PC-9 (cell line): Measurements from ENCODE around the gene TMEM156. TPM values are rescaled to one million over a fixed set of nuclear protein-coding genes. Genes with fewer than 3 reads are reported as not detected.
"Not testable (repeated sequence)": the region's sequence is repeated elsewhere in the genome, so short reads cannot be mapped to it uniquely, and the experiment has no call there.

Experiments
- BruUV-seq: library from RNA; stranded (reverse); fragments of 400-500 nt; replicated peaks from 2 replicates; lab custom pipeline; 2021; lab: Mats Ljungman, UMichigan
- CTCF ChIA-PET: fragments of 300-600 bp; sonication (Branson Sonifier 250); formaldehyde crosslinking; loops from one replicate; lab custom pipeline; 2022; ENCODE audit warnings: antibody characterized with exemption; lab: Charles Lee
- POLR2A ChIA-PET: fragments of 300-600 bp; sonication (Branson Sonifier 250); formaldehyde crosslinking; loops from one replicate; lab custom pipeline; 2022; ENCODE audit warnings: antibody characterized with exemption; ENCODE audit not compliant: unreplicated experiment; lab: Charles Lee
- DNase-seq, 2 experiments: peaks; one replicate each; pipeline versions ENCODE4 v3.0.0 to v3.0.0-alpha.2; 2015 to 2022; ENCODE audit warnings: mixed read lengths in 1 of 2
- H2AFZ ChIP-seq: fragments of 200-600 bp; sonication (generic); 2 replicates; pipeline ENCODE4 v1.8.1; 2017; ENCODE audit warnings: antibody characterized with exemption
- H3F3A ChIP-seq: fragments of 200-600 bp; sonication (generic); 2 replicates; pipeline ENCODE4 v1.8.1; 2017; ENCODE audit warnings: antibody characterized with exemption, mild to moderate bottlenecking, low read depth; ENCODE audit not compliant: insufficient read depth
- H3K27ac ChIP-seq: fragments of 200-600 bp; sonication (generic); 2 replicates; pipeline ENCODE4 v1.6.1; 2016; ENCODE audit warnings: mixed run types
- H3K27me3 ChIP-seq: fragments of 200-600 bp; sonication (generic); 2 replicates; pipeline ENCODE4 v1.6.1; 2016; ENCODE audit warnings: low read depth, mixed run types; ENCODE audit not compliant: insufficient read depth
- H3K36me3 ChIP-seq: fragments of 200-600 bp; sonication (generic); 2 replicates; pipeline ENCODE4 v1.6.1; 2016; ENCODE audit warnings: low read depth, mixed run types
- H3K4me1 ChIP-seq: fragments of 200-600 bp; sonication (generic); replicated peaks from 2 replicates; pipeline ENCODE4 v1.6.1; 2016; ENCODE audit warnings: mixed run types; ENCODE audit not compliant: insufficient read depth
- H3K4me2 ChIP-seq: fragments of 200-600 bp; sonication (generic); 2 replicates; pipeline ENCODE4 v1.6.1; 2017; ENCODE audit warnings: mixed run types
- H3K4me3 ChIP-seq: fragments of 200-600 bp; sonication (generic); 2 replicates; pipeline ENCODE4 v1.6.1; 2016; ENCODE audit warnings: mixed run types
- H3K79me2 ChIP-seq: fragments of 200-600 bp; sonication (generic); 2 replicates; pipeline ENCODE4 v1.6.1; 2017; ENCODE audit warnings: low read depth, mixed run types
- H3K9me2 ChIP-seq: fragments of 200-600 bp; sonication (generic); 2 replicates; pipeline ENCODE4 v1.8.1; 2017; ENCODE audit warnings: mild to moderate bottlenecking; ENCODE audit not compliant: insufficient read depth
- H3K9me3 ChIP-seq: fragments of 200-600 bp; sonication (generic); 2 replicates; pipeline ENCODE4 v1.8.1; 2016; ENCODE audit warnings: low read depth; ENCODE audit not compliant: insufficient read depth
- H4K20me1 ChIP-seq: fragments of 200-600 bp; sonication (generic); 2 replicates; pipeline ENCODE4 v1.8.1; 2017; ENCODE audit not compliant: insufficient read depth
- EZH2 ChIP-seq: fragments of 200-600 bp; sonication (generic); IDR thresholded peaks from 2 replicates; pipeline ENCODE4 v1.8.0; 2017; ENCODE audit warnings: antibody characterized with exemption, low read depth
- intact Hi-C: fragments of 100-400 bp; cut with micrococcal nuclease; formaldehyde crosslinking; loops from one replicate; pipeline ENCODE4 v1.10.0; 2022; ENCODE audit not compliant: unreplicated experiment
- total RNA-seq: library from RNA; stranded (reverse); gene quantifications from 2 replicates; pipeline ENCODE4 v1.2.3, GENCODE V29; 2021
- TF ChIP-seq, protein P1 (sequence below): fragments of 200-600 bp; sonication (generic); conservative IDR thresholded peaks from 2 replicates; pipeline ENCODE4 v1.6.1; 2017; ENCODE audit warnings: mixed run types, antibody characterized with exemption, mild to moderate bottlenecking, moderate library complexity

Gene TMEM156
- total RNA-seq, 1 experiment from 2014 or later: 29.3 TPM

DNA sequence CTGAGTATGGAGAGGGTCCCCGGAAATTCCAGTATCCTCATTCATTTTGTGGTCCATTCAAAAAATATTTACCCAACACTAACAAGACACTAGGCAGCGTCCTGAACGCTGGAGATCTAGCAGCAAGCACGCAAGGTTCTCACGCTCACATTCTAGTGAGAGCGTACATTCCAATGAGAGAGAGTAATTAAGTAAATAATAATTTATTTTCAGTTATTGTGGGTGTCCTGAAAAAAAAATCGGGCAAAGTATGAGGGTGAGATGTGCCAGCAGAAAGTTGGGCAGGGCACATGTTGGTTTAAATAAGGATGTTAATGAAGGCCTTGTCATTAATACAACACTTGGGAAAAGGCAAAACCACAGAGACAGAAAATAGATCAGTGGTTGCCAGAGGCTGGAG, 4.0 kb upstream of the TMEM156 start:
- Histone ChIP-seq H4K20me1 (no peaks in the 10 kb centered on the region), H3K27ac (peak overlapping the region; percentile 98), H2AFZ (no peak overlapping the region), H3K79me2 (peaks cover 10% of the 10 kb centered on the region), H3K4me2 (peak overlapping the region; percentile 69), H3K27me3 (no peaks in the 10 kb centered on the region), H3K36me3 (0 out of 2 replicates have a peak, but pooled peaks cover 3% of the 10 kb centered on the region), H3K9me3 (no peaks in the 10 kb centered on the region), H3F3A (peaks cover 62% of the 10 kb centered on the region), H3K9me2 (no peaks in the 10 kb centered on the region), H3K4me1 (peaks cover 77% of the 10 kb centered on the region), H3K4me3 (no peak overlapping the region; the same call in 1 of the 2 replicates)
- BruUV-seq: no TSS peak
- peak; percentile 65 to 98 for DNase-seq
- ChIA-PET CTCF (no interaction called here), POLR2A (no interaction called here)
- TF ChIP-seq EZH2: no peak
- TF ChIP-seq, protein P1, sequence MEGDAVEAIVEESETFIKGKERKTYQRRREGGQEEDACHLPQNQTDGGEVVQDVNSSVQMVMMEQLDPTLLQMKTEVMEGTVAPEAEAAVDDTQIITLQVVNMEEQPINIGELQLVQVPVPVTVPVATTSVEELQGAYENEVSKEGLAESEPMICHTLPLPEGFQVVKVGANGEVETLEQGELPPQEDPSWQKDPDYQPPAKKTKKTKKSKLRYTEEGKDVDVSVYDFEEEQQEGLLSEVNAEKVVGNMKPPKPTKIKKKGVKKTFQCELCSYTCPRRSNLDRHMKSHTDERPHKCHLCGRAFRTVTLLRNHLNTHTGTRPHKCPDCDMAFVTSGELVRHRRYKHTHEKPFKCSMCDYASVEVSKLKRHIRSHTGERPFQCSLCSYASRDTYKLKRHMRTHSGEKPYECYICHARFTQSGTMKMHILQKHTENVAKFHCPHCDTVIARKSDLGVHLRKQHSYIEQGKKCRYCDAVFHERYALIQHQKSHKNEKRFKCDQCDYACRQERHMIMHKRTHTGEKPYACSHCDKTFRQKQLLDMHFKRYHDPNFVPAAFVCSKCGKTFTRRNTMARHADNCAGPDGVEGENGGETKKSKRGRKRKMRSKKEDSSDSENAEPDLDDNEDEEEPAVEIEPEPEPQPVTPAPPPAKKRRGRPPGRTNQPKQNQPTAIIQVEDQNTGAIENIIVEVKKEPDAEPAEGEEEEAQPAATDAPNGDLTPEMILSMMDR: no peak
- intact Hi-C loops: loop anchor here (1.0 to 10.0 kb wide), 3 partner anchors 8 to 576 kb away; partner anchors contain the start of gene KLF3

DNA sequence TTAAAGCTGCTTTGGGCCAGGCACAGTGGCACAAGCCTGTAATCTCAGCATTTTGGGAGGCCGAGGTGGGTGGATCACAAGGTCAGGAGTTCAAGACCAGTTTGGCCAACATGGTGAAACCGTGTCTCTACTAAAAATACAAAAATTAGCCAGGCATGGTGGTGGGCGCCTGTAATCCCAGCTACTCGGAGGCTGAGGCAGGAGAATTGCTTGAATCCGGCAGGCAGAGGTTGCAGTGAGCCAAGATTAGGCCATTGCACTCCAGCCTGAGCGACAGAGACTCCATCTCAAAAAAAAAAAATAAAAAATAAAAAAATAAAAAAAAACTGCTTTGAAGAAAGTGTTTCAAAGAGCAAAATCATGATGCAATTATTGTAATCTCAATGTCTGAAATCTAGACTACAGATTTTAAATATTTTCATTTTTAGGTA, 604 bp downstream of the TMEM156 start:
- intact Hi-C loops: loop anchor here (1.0 to 10.0 kb wide), 3 partner anchors 12 to 367 kb away; partner anchors contain the start of gene KLF3
- H3K9me3 ChIP-seq, H3K9me2 ChIP-seq, H2AFZ ChIP-seq, CTCF ChIA-PET, H4K20me1 ChIP-seq, DNase-seq, H3K27me3 ChIP-seq: not testable (repeated sequence)
- Histone ChIP-seq H3K4me1 (peaks cover 60% of the 10 kb centered on the region), H3K27ac (peak overlapping the region; percentile 98), H3K79me2 (peaks cover 52% of the 10 kb centered on the region), H3K4me2 (peak overlapping the region; percentile 95), H3F3A (peaks cover 52% of the 10 kb centered on the region), H3K36me3 (peaks cover 21% of the 10 kb centered on the region), H3K4me3 (peak overlapping the region; percentile 71)
- TSS peak; percentile 39 for BruUV-seq
- POLR2A ChIA-PET: interaction anchor here (0.6 to 0.7 kb wide), 2 partner anchors 13 to 14 kb away, joined by 4 to 8 read pairs; no protein-coding TSS in a partner anchor

DNA sequence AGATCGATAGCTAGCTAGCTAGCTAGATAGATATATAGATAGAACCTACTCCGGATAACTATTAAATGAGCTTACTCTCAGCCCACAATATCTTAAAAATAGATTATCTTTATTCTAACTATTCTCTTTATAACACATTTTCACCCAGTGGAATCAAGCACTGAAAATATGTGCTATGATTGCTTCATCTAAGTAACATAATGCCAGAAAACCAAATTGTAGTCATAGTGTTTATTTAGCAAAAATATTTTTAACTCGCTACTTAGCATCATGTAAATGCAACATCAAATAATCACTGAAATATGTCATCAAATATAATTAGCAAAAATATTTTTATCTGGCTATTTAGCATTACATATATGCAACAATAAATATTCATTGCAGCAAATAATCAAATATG, 1.5 kb downstream of the TMEM156 start:
- BruUV-seq: no TSS peak
- Histone ChIP-seq H3K9me2 (no peaks in the 10 kb centered on the region), H3K9me3 (no peaks in the 10 kb centered on the region), H3F3A (peaks cover 46% of the 10 kb centered on the region), H3K36me3 (peaks cover 23% of the 10 kb centered on the region), H3K27ac (peak overlapping the region; percentile 98), H3K4me3 (peak overlapping the region; percentile 71), H3K4me1 (peaks cover 61% of the 10 kb centered on the region), H3K4me2 (peak overlapping the region; percentile 95), H3K27me3 (no peaks in the 10 kb centered on the region), H3K79me2 (peaks cover 61% of the 10 kb centered on the region), H4K20me1 (no peaks in the 10 kb centered on the region), H2AFZ (no peak overlapping the region)
- CTCF ChIA-PET: no interaction called here
- TF ChIP-seq, protein P1: no peak
- TF ChIP-seq EZH2: no peak
- POLR2A ChIA-PET: interaction anchor here (0.6 kb wide), 1 partner anchor 30 kb away, joined by 13 read pairs; no protein-coding TSS in a partner anchor
- no peak for DNase-seq
- intact Hi-C loops: loop anchor here (10.0 kb wide), 1 partner anchor 366 kb away; the partner anchor contains the start of gene KLF3
